H9 (cell line): ENCODE data around the gene NRXN2. TPM values are rescaled to one million over a fixed set of nuclear protein-coding genes. Genes with fewer than 3 reads are reported as not detected.
A peak's percentile ranks its signal among the peaks of the same experiment; 100 is the strongest.

Experiments
- DNase-seq: peaks from one replicate; pipeline ENCODE4 v3.0.0-alpha.2; 2017
- H2AFZ ChIP-seq: one replicate; pipeline ENCODE4 v1.6.1; 2013; ENCODE audit warnings: mild to moderate bottlenecking, low read length, control low read depth, moderate library complexity
- H2AK5ac ChIP-seq: 2 replicates; pipeline ENCODE4 v1.6.1; 2013; ENCODE audit warnings: low read length, control low read depth, mixed read lengths; ENCODE audit not compliant: insufficient read length
- H2BK120ac ChIP-seq: one replicate; pipeline ENCODE4 v1.6.1; 2013; ENCODE audit warnings: low read depth, mild to moderate bottlenecking, low read length, control low read depth, inconsistent platforms; ENCODE audit not compliant: poor library complexity, severe bottlenecking
- H2BK12ac ChIP-seq: 2 replicates; pipeline ENCODE4 v1.6.1; 2013; ENCODE audit warnings: low read length, control low read depth, mixed read lengths, low read depth; ENCODE audit not compliant: insufficient read length
- H2BK15ac ChIP-seq: 2 replicates; pipeline ENCODE4 v1.6.1; 2013; ENCODE audit warnings: low read depth, low read length, control low read depth
- H2BK20ac ChIP-seq: one replicate; pipeline ENCODE4 v1.6.1; 2013; ENCODE audit warnings: low read depth, mild to moderate bottlenecking, low read length, control low read depth, inconsistent platforms; ENCODE audit not compliant: poor library complexity, severe bottlenecking
- H2BK5ac ChIP-seq: 2 replicates; pipeline ENCODE4 v1.6.1; 2013; ENCODE audit warnings: low read length, control low read depth, mixed read lengths; ENCODE audit not compliant: insufficient read length
- H3K14ac ChIP-seq: 2 replicates; pipeline ENCODE4 v1.6.1; 2013; ENCODE audit warnings: low read length, control low read depth; ENCODE audit not compliant: insufficient read depth
- H3K18ac ChIP-seq: 2 replicates; pipeline ENCODE4 v1.6.1; 2013; ENCODE audit warnings: low read depth, mild to moderate bottlenecking, mixed read lengths, low read length, control low read depth; ENCODE audit not compliant: insufficient read length
- H3K23ac ChIP-seq: 2 replicates; pipeline ENCODE4 v1.6.1; 2013; ENCODE audit warnings: low read length, control low read depth, mixed read lengths, low read depth; ENCODE audit not compliant: insufficient read length
- H3K23me2 ChIP-seq: 2 replicates; pipeline ENCODE4 v1.6.1; 2013; ENCODE audit warnings: low read depth, mild to moderate bottlenecking, mixed read lengths, low read length, control low read depth; ENCODE audit not compliant: insufficient read length, poor library complexity, severe bottlenecking
- H3K27ac ChIP-seq: 2 replicates; pipeline ENCODE4 v1.5.1; 2013; ENCODE audit warnings: low read length, control low read depth, mixed read lengths, low read depth; ENCODE audit not compliant: insufficient read length
- H3K27me3 ChIP-seq: 2 replicates; pipeline ENCODE4 v1.6.1; 2013; ENCODE audit warnings: low read length, control low read depth, inconsistent platforms; ENCODE audit not compliant: insufficient read depth
- H3K4ac ChIP-seq: 2 replicates; pipeline ENCODE4 v1.6.1; 2013; ENCODE audit warnings: low read depth, mild to moderate bottlenecking, control low read depth, inconsistent platforms, low read length, moderate library complexity
- H3K4me1 ChIP-seq: 2 replicates; pipeline ENCODE4 v1.6.1; 2013; ENCODE audit warnings: low read length, control low read depth, inconsistent platforms; ENCODE audit not compliant: insufficient read depth
- H3K4me2 ChIP-seq: 2 replicates; pipeline ENCODE4 v1.6.1; 2013; ENCODE audit warnings: low read length, control low read depth, mixed read lengths; ENCODE audit not compliant: insufficient read length, insufficient read depth
- H3K56ac ChIP-seq: 2 replicates; pipeline ENCODE4 v1.6.1; 2013; ENCODE audit warnings: low read depth, mild to moderate bottlenecking, mixed read lengths, low read length, control low read depth; ENCODE audit not compliant: insufficient read length
- H3K79me1 ChIP-seq: 2 replicates; pipeline ENCODE4 v1.6.1; 2013; ENCODE audit warnings: low read depth, mild to moderate bottlenecking, moderate library complexity, low read length, control low read depth, inconsistent platforms; ENCODE audit not compliant: insufficient read depth, poor library complexity, severe bottlenecking
- H3K79me2 ChIP-seq: 2 replicates; pipeline ENCODE4 v1.6.1; 2013; ENCODE audit warnings: low read length, control low read depth, inconsistent platforms; ENCODE audit not compliant: insufficient read depth
- H3K9ac ChIP-seq: 2 replicates; pipeline ENCODE4 v1.6.1; 2013; ENCODE audit warnings: low read length, control low read depth, mixed read lengths; ENCODE audit not compliant: insufficient read length; ENCODE audit errors: extremely low read depth
- H3K9me3 ChIP-seq: one replicate; pipeline ENCODE4 v1.6.1; 2013; ENCODE audit warnings: low read depth, low read length, inconsistent platforms; ENCODE audit not compliant: control insufficient read depth
- H3T11ph ChIP-seq: one replicate; pipeline ENCODE4 v1.6.1; 2013; ENCODE audit warnings: mild to moderate bottlenecking, low read length, control low read depth, inconsistent platforms
- H4K20me1 ChIP-seq: one replicate; pipeline ENCODE4 v1.6.1; 2013; ENCODE audit not compliant: control insufficient read depth, insufficient read length, insufficient read depth
- H4K5ac ChIP-seq: 2 replicates; pipeline ENCODE4 v1.6.1; 2013; ENCODE audit warnings: low read depth, mild to moderate bottlenecking, mixed read lengths, low read length, control low read depth; ENCODE audit not compliant: insufficient read length
- H4K8ac ChIP-seq: replicated peaks from 2 replicates; pipeline ENCODE4 v1.6.1; 2013; ENCODE audit warnings: low read length, control low read depth, mixed read lengths, low read depth; ENCODE audit not compliant: insufficient read length
- H4K91ac ChIP-seq: 2 replicates; pipeline ENCODE4 v1.6.1; 2013; ENCODE audit warnings: low read depth, mild to moderate bottlenecking, moderate library complexity, mixed read lengths, low read length, control low read depth; ENCODE audit not compliant: insufficient read length
- H3K27ac Mint-ChIP-seq, 3 experiments: 2 replicates in 2 of 3; 3 replicates in 1 of 3; pipeline ENCODE4 v1.8.0; 2020 to 2021; ENCODE audit warnings: mixed read lengths in 3 of 3, mild to moderate bottlenecking in 1 of 3, moderate library complexity in 1 of 3
- H3K27me3 Mint-ChIP-seq: 2 replicates; pipeline ENCODE4 v1.8.0; 2021; ENCODE audit warnings: low read depth, mild to moderate bottlenecking, moderate library complexity, mixed read lengths
- H3K36me3 Mint-ChIP-seq, 3 experiments: 2 replicates in 2 of 3; 3 replicates in 1 of 3; pipeline ENCODE4 v1.8.0; 2020 to 2021; ENCODE audit warnings: low read depth in 3 of 3, mixed read lengths in 3 of 3; ENCODE audit not compliant: insufficient read depth in 1 of 3
- H3K4me1 Mint-ChIP-seq, 2 experiments: 2 replicates each; pipeline ENCODE4 v1.8.0; 2020; ENCODE audit warnings: mixed read lengths in 2 of 2
- H3K4me3 Mint-ChIP-seq, 2 experiments: 2 replicates in 1 of 2; 3 replicates in 1 of 2; pipeline ENCODE4 v1.8.0; 2020 to 2021; ENCODE audit warnings: mild to moderate bottlenecking in 2 of 2, mixed read lengths in 2 of 2, moderate library complexity in 1 of 2
- H3K9me3 Mint-ChIP-seq, 2 experiments: 2 replicates in 1 of 2; 3 replicates in 1 of 2; pipeline ENCODE4 v1.8.0; 2020; ENCODE audit warnings: mild to moderate bottlenecking in 2 of 2, mixed read lengths in 2 of 2, moderate library complexity in 1 of 2
- CTCF ChIP-seq: fragments of 200-600 bp; sonication (generic); conservative IDR thresholded peaks from 3 replicates; pipeline ENCODE4 v1.8.0; 2021; ENCODE audit warnings: antibody characterized with exemption, mild to moderate bottlenecking
- WGBS: extraction: QIAGEN DNeasy Blood & Tissue Kit; methylation state at CpG from one replicate; pipeline ENCODE4 v1.1.7; 2013; ENCODE audit warnings: missing lambda C conversion rate, low lambda C conversion rate, mixed read lengths; ENCODE audit not compliant: insufficient read length; ENCODE audit errors: extremely low coverage; 5-methylcytosine and 5-hydroxymethylcytosine counted together
- total RNA-seq: library from RNA; stranded (reverse); gene quantifications from 2 replicates; pipeline ENCODE4 v1.2.1, GENCODE V29; 2021

The NRXN2 gene
- total RNA-seq, 1 experiment from 2014 or later, result 3.9 TPM

- Mint-ChIP-seq H3K27ac (no peak overlapping the region), H3K4me3 (no peak overlapping the region), H3K4me1 (no peaks in the 10 kb centered on the region), H3K9me3 (peaks cover 9 to 11% of the 10 kb centered on the region in 2 experiments), H3K27me3 (peaks cover 32% of the 10 kb centered on the region), H3K36me3 (no peaks in the 10 kb centered on the region; a peak in 2 of 7 replicates)
- no peak overlapping the region for H2BK20ac ChIP-seq
- no peak overlapping the region for H2BK5ac ChIP-seq
- no CpG with 5 or more reads among the region's 36 CpGs for WGBS
- no peak overlapping the region for H4K8ac ChIP-seq
- no peak overlapping the region for H4K91ac ChIP-seq
- no peak overlapping the region for H2BK15ac ChIP-seq
- no peak overlapping the region for H3K27ac ChIP-seq
- H2BK12ac ChIP-seq, result no peak overlapping the region
- no peak overlapping the region for H3K9ac ChIP-seq
- H4K20me1 ChIP-seq, result no peaks in the 10 kb centered on the region
- H3K23ac ChIP-seq, result no peak overlapping the region
- H3K4me1 ChIP-seq, result no peaks in the 10 kb centered on the region
- H2AK5ac ChIP-seq, result no peak overlapping the region
- H3K56ac ChIP-seq, result no peak overlapping the region
- no peaks in the 10 kb centered on the region for H3K79me2 ChIP-seq
- H3K27me3 ChIP-seq, result no peaks in the 10 kb centered on the region
- no peak overlapping the region for H2BK120ac ChIP-seq
- no peaks in the 10 kb centered on the region for H3K23me2 ChIP-seq
- TF ChIP-seq CTCF, result no peak
- H3T11ph ChIP-seq, result no peak overlapping the region
- no peak overlapping the region for H4K5ac ChIP-seq
- H3K9me3 ChIP-seq, result no peaks in the 10 kb centered on the region
- no peak overlapping the region for H3K18ac ChIP-seq
- no peaks in the 10 kb centered on the region for H3K79me1 ChIP-seq
- H2AFZ ChIP-seq, result no peak overlapping the region
- peak overlapping the region; percentile 41; the same call in 1 of the 2 replicates for H3K14ac ChIP-seq
- DNase-seq, result no peak
- H3K4ac ChIP-seq, result no peak overlapping the region
- no peak overlapping the region for H3K4me2 ChIP-seq
These were observed 131.5 kb downstream of the NRXN2 start for GRCh38 chr11:64591257-64592233.
